Activated naive CD4-positive, alpha-beta T cell treated with anti-CD3 and anti-CD28 coated beads, Interleukin-2, amount 50 U/mL, for 72 hours (primary cell): ENCODE data around the gene PDZRN4. TPM values are rescaled to one million over a fixed set of nuclear protein-coding genes. Genes with fewer than 3 reads are reported as not detected.
"Not testable (repeated sequence)": the region's sequence is repeated elsewhere in the genome, so short reads cannot be mapped to it uniquely, and the experiment has no call there.

Experiments used
- ATAC-seq, 2 donors: fragments of 150-1000 bp; cut with Tn5 transposase; 2 replicates each; pipeline ENCODE4 v1.10.0; 2021; ENCODE audit warnings: mild to moderate bottlenecking in 2 of 2, moderate library complexity in 2 of 2
- DNase-seq, 2 donors: peaks; one replicate each; pipeline ENCODE4 v3.0.0; 2021 to 2022; ENCODE audit warnings: low spot score in 2 of 2
- H3K27ac Mint-ChIP-seq, 2 donors: one replicate each; pipeline ENCODE4 v1.8.0; 2022; ENCODE audit warnings: mild to moderate bottlenecking in 2 of 2, mixed read lengths in 2 of 2
- H3K36me3 Mint-ChIP-seq, 2 donors: one replicate each; pipeline ENCODE4 v1.8.0; 2022; ENCODE audit warnings: mixed read lengths in 2 of 2
- H3K9me3 Mint-ChIP-seq, 2 donors: one replicate each; pipeline ENCODE4 v1.8.0; 2022; ENCODE audit warnings: mixed read lengths in 2 of 2
- total RNA-seq, 2 donors: library from RNA; stranded (reverse); gene quantifications; one replicate each; pipeline ENCODE4 v1.2.3, GENCODE V29; 2022

PDZRN4 gene
- not detected for total RNA-seq

DNA sequence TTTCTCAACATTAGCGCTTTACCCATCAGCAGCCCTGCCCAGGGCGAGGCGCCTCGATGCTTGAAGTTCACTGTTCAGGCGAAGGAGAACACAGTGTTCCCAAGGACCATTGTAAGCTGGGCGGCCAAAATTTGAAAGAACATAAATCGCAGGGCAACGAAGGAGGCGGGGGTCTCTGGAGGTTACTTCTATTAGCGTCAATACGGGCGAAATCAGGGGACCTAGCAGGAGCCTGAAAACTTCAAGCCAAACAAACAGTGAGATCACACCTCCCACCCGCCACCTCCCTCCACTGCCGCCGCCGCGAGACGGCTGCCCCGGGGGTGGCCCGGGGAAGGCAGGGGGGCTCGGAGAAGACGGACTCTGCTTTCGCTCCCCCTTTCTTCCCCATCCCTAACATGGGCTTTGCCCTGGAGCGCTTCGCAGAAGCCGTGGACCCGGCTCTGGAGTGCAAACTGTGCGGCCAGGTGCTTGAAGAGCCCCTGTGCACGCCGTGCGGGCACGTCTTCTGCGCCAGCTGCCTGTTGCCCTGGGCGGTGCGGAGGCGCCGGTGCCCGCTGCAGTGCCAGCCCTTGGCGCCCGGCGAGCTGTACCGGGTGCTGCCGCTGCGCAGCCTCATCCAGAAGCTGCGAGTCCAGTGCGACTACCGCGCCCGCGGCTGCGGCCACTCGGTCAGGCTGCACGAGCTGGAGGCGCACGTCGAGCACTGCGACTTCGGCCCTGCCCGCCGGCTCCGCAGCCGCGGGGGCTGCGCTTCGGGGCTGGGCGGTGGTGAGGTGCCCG lies at the start of gene PDZRN4:
PDZRN4 (plus strand) TSS at position 263 of the 783 bp plus-strand sequence.
- Mint-ChIP-seq H3K27ac (no peak within 1 kb of the TSS), H3K36me3 (peaks cover 0 to 16% of the 10 kb centered on the region in 2 donors), H3K9me3 (no peaks in the 10 kb centered on the region)
- peak in 1 of 2 donors; percentile 30 for ATAC-seq
- no peak for DNase-seq

DNA sequence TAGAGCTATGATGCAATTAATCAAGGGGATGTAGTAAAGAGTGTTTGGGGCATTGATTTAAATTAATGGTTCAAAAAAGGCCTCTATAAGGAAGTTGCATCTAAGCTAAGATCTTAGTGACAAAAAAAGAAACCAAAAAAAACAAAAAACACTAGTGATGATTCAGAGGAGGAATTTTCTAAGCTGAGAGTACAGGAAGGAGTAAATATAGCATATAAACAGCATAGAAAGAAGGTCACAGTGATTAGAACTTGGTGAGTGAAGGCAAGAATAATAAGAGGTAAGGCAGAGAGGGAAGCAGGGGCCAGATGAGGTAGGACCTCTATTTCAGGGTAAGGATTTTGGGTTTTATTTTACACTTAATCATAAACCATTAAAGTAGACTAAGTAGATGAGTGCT lies 48.0 kb upstream of the PDZRN4 start:
- no peaks in the 10 kb centered on the region for H3K36me3 Mint-ChIP-seq
- no peak overlapping the region for H3K27ac Mint-ChIP-seq
- ATAC-seq (no peak), DNase-seq (no peak)
- peaks cover 4 to 17% of the 10 kb centered on the region in 2 donors for H3K9me3 Mint-ChIP-seq

DNA sequence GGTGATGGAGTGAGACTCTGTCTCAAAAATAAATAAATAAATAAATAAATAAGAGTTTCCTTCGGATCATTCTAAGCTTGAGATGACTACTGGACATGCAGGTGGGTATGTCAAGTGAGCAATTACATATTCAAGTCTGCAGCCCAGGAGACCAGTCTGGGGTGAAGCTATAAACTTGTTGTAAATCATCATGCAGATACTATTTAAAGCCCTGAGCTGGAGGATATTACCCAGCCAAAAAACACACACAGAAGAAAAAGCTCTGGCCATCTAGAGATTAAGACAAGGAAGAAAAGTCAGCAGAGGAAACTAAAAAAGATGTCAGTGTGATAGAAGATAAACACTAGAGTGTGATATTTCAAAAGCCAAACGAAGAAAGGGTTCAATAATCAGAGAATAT lies 47.0 kb upstream of the PDZRN4 start:
- H3K27ac Mint-ChIP-seq = no peak overlapping the region
- H3K9me3 Mint-ChIP-seq = peaks cover 4 to 19% of the 10 kb centered on the region in 2 donors
- no peaks in the 10 kb centered on the region for H3K36me3 Mint-ChIP-seq
- ATAC-seq (no peak), DNase-seq (no peak)

DNA sequence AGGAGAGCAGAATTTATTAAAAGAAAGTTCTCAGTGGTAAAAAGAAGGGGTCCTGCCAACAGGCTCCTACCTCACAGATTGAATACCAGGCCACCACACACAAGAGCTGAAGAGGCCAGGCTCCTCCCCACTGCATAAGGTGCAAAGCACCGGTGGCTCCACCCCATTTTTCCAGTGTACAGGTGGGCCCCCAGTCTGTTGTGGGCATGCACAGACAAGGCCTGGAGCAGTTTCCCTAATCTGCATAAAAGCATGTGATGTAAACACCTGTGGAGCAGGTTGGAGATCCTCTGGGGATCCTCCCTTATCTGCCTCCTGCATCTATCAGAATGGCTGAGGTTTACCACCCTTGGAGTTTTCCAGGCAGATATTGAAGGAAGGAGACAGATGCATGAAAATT lies 45.7 kb upstream of the PDZRN4 start:
- H3K9me3 Mint-ChIP-seq = peaks cover 4 to 23% of the 10 kb centered on the region in 2 donors
- H3K36me3 Mint-ChIP-seq = no peaks in the 10 kb centered on the region
- H3K27ac Mint-ChIP-seq = no peak overlapping the region
- DNase-seq (no peak), ATAC-seq (no peak)

DNA sequence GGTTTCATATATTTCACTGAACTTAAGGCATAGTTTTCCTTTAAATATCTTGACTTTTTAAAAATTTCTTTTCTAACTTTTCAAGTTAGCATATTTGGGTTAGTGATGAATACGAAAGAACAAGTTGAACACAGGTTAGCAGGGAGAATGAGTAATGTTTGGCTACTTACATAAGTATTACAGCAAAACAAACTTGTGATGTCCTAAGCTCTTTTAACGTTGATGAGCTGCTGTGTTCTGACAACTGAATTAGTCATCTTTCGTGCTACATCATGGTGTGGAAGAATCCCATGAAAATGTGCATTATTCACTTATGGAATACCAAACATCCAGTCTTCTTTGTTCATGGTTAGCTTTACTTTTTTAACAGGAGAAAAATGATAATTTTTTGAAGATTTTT lies 36.3 kb upstream of the PDZRN4 start:
- peaks cover 5 to 16% of the 10 kb centered on the region in 2 donors for H3K9me3 Mint-ChIP-seq
- no peak for ATAC-seq
- H3K27ac Mint-ChIP-seq = no peak overlapping the region
- no peaks in the 10 kb centered on the region for H3K36me3 Mint-ChIP-seq
- no peak for DNase-seq

DNA sequence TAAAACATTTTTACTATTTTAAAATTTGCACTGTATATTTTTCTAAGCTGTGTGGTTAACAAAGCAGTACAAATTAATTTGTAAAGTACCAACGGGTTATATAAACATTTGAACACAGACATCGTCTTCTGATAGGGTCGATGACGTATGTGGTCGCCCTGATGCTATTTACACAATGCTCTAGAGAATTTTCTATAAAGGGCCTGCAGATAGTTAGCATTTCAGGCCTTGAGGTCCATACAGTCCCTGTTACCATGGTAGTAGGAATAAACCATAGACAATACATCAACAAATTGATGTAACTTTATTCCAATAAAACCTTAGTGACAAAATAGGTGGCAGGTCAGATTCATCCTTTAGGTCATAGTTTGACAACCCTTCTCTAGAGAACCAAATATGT lies 25.7 kb upstream of the PDZRN4 start:
- ATAC-seq (no peak), DNase-seq (no peak)
- peaks cover 6 to 9% of the 10 kb centered on the region in 2 donors for H3K9me3 Mint-ChIP-seq
- no peaks in the 10 kb centered on the region for H3K36me3 Mint-ChIP-seq
- H3K27ac Mint-ChIP-seq = no peak overlapping the region

DNA sequence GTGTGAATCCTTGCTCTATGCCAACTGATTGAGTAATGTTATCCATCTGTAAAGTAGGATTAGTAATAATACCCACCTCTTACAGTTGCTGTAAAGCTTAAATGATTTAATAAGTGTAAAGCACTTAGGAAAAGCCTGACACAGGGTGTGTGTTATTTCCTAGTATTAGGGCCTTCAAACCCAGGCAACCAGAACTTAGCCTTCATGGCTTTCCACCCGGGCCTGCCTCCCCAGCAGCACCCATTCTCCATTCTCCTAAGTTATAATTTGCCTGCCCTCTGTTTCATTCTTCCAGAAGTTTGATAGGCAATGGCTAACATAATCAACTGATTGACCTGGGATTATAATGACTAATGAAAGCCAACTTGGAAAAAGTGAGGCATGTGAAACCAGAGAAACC lies 20.4 kb upstream of the PDZRN4 start:
- H3K36me3 Mint-ChIP-seq = no peaks in the 10 kb centered on the region
- DNase-seq = no peak
- H3K27ac Mint-ChIP-seq = no peak overlapping the region
- peaks cover 6 to 9% of the 10 kb centered on the region in 2 donors for H3K9me3 Mint-ChIP-seq
- ATAC-seq = no peak

DNA sequence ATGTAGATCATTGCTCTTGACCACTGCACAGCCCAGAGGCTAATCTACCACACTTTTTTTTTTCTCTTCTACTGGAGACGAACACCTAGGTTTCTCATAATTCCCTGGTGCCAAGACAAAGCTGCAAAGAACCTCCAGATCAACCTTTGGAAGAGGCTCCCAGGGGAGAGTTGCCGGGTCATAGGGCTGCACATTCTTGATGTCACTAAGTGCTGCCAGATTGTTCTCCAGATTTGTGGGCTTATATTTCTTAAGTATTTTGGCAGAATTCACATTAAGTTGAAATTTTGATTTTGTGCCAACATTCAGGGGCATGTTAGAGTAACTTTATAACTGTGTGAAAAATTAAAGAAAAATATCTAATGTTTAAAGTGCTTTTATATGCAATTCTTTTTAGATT lies 13.5 kb upstream of the PDZRN4 start:
- H3K27ac Mint-ChIP-seq = no peak overlapping the region

DNA sequence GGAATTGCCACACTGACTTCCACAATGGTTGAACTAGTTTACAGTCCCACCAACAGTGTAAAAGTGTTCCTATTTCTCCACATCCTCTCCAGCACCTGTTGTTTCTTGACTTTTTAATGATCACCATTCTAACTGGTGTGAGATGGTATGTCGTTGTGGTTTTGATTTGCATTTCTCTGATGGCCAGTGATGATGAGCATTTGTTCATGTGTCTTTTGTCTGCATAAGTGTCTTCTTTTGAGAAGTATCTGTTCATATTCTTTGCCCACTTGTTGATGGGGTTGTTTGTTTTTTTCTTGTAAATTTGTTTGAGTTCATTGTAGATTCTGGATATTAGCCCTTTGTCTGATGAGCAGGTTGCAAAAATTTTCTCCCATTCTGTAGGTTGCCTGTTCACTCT lies 8.6 kb upstream of the PDZRN4 start:
- DNase-seq, H3K9me3 Mint-ChIP-seq, ATAC-seq, H3K36me3 Mint-ChIP-seq, H3K27ac Mint-ChIP-seq: not testable (repeated sequence)

More for the DNA sequence above, 13.5 kb upstream of the PDZRN4 start:
- ATAC-seq (no peak), DNase-seq (no peak)
- no peaks in the 10 kb centered on the region for H3K36me3 Mint-ChIP-seq
- H3K9me3 Mint-ChIP-seq = peaks cover 0 to 4% of the 10 kb centered on the region in 2 donors

DNA sequence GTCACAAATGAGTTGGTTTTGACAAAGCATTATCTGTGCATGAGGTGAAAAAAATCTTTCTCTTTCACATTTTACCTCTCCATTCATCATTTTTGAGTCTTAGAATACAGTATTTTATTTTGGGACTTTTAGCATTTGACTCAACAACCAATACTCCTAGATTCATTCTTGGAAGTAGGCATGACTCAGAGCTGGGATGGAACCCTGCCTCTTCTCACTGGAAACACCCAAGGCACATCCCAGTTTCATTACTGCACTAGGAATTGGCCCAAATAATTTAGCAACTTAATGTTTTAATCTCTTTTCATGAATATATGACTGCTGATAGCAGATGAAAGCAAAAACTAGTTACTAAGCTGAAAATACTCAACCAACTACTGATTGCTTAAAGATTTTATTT lies 3.3 kb upstream of the PDZRN4 start:
- H3K36me3 Mint-ChIP-seq = peaks cover 0 to 21% of the 10 kb centered on the region in 2 donors
- H3K9me3 Mint-ChIP-seq = peaks cover 0 to 5% of the 10 kb centered on the region in 2 donors
- H3K27ac Mint-ChIP-seq = no peak overlapping the region
- no peak for ATAC-seq
- DNase-seq = no peak

DNA sequence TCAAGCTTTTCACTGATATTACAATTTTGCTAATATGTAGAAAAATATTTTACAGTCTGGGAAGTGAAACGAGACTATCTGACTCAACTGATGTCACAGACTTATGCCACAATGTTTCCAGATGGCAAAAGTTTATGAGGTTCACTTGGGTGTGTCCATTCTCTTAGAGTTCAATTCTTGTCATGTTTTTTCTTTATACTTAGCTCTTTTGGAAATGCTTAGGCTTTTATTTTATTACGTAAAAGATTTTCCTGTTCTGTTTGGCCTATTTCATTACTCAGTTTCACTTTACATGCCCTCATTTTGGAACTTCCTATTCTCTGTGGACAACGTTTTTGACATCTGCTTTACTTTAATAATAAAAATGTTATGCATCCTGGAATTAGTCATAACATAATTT lies 2.1 kb upstream of the PDZRN4 start:
- Mint-ChIP-seq H3K36me3 (peaks cover 0 to 22% of the 10 kb centered on the region in 2 donors), H3K27ac (no peak overlapping the region), H3K9me3 (peaks cover 0 to 5% of the 10 kb centered on the region in 2 donors)
- DNase-seq = no peak
- ATAC-seq = no peak

DNA sequence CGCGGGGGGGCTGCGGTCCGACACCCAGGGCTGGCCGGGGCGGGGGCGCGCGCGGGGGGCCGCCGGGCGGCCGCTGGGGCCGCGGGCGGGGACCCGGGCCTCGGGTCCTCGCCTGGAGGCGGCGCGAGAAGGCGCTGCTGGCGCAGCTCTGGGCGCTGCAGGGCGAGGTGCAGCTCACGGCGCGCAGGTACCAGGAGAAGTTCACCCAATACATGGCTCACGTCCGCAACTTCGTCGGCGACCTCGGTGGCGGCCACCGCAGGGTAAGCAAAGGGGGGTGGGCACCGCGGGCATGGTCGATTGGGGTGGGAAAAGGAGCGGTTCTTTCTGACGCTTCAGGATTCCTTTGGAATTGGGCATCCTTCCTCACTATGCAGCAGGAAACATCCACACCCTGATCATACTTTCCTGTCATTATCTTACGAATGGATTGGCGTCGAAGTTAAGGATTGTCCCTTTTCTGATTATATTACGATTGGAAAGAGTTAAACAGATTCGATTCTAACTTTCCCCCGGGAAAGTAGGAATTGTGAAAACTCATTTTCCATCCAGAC lies 798 bp downstream of the PDZRN4 start:
- no peak for ATAC-seq

DNA sequence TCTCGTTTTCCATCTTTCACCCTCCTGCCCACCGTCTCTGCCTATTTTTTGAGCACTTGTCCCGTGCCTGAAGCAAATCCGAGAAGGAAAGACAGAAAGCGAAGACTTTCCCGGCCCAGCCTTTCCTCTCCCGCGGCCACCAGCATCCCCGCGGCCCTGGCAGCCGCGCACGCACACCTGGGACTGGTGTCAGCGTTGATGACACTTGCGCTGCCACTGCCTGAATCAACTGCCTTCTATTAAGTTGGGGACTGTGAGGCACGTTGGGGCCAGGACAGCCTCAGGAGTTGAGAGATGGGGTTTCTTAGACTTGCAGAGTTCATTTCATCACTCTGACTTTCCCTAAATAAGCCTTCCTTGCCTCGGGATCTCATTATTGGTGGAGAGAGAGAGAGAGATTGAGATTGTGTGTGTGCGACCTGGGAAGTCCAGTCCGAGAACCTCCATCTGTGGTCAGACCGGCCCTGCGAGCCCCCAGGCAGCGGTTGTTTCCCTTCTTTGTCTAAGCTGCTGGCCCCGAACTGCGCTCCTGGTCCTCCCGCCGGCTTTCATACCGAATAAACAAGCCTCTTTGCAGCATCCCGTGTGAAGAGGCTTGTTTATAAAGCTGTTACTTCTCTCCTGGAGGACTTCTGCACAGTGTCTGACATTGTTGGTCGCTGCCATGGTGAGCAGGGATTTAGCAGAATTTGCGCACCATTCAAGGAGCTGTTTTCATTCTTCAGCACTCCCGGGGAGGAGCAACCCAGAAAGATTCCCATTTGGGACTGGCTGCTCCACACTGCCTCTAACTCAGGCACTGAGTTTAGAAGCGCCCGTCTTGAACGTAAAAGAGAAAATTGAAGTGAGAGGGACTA lies 1.5 kb downstream of the PDZRN4 start:
- Mint-ChIP-seq H3K27ac (no peak overlapping the region), H3K36me3 (peaks cover 0 to 16% of the 10 kb centered on the region in 2 donors), H3K9me3 (no peaks in the 10 kb centered on the region)
- ATAC-seq (no peak), DNase-seq (no peak)

More for the DNA sequence above, 798 bp downstream of the PDZRN4 start:
- no peak for DNase-seq
- Mint-ChIP-seq H3K27ac (no peak overlapping the region), H3K36me3 (peaks cover 0 to 16% of the 10 kb centered on the region in 2 donors), H3K9me3 (no peaks in the 10 kb centered on the region)

DNA sequence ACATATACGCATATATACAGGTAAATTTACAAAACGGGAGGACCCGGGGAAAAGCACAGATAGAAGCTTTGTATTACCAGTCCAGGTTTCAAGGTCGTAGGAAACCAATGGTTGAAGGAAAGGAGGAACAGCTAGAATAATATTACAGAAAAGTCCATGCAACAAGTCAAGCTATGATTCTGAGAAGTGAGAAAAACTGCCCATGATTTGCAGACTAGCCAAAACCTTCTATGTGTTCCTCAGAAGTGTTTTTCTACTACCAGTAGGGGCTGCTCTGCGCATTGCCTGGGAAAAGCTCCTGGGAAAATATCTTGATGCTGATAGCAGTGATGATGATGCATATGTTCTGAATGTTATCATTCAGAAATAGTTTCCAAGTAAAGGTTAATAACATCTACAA lies 2.2 kb downstream of the PDZRN4 start:
- Mint-ChIP-seq H3K27ac (no peak overlapping the region), H3K36me3 (peaks cover 0 to 16% of the 10 kb centered on the region in 2 donors), H3K9me3 (no peaks in the 10 kb centered on the region)
- DNase-seq (no peak), ATAC-seq (no peak)

DNA sequence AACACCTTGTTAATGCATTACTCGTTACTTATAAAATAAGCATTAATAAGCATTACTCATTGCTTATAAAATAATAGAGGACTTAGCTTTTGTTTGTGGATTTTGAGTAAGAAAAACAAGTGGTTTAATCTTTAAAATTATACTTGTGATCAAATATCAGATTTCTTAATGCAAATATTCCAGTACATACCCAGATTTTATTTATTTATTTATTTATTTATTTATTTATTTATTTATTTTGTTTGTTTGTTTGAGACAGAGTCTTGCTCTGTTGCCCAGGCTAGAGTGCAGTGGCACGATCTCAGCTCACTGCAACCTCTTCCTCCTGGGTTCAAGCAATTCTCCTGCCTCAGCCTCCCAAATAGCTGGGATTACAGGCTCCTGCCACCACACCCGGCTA lies 3.4 kb downstream of the PDZRN4 start:
- peaks cover 0 to 16% of the 10 kb centered on the region in 2 donors for H3K36me3 Mint-ChIP-seq
- not testable (repeated sequence) for H3K9me3 Mint-ChIP-seq, H3K27ac Mint-ChIP-seq, ATAC-seq, DNase-seq

DNA sequence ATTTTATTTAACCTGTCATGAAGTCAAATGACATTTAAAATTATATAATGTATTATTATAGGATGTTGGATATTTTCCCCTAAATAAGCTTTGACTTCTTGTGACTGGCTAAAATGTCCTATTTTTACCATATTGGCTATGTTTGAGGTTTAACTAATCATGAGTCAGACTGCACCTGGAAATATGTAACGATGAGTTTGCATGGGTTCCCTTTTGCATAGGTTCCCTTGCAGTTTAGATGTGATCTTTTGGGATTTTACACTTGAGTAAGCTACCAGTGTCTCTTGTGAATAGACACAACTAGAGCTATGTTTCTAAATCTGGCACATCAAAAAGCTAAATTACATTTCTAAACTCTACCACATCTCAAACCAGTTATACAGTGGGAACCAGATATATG lies 5.2 kb downstream of the PDZRN4 start:
- Mint-ChIP-seq H3K9me3 (no peaks in the 10 kb centered on the region), H3K36me3 (peaks cover 0 to 10% of the 10 kb centered on the region in 2 donors), H3K27ac (no peak overlapping the region)
- ATAC-seq = no peak
- no peak for DNase-seq

DNA sequence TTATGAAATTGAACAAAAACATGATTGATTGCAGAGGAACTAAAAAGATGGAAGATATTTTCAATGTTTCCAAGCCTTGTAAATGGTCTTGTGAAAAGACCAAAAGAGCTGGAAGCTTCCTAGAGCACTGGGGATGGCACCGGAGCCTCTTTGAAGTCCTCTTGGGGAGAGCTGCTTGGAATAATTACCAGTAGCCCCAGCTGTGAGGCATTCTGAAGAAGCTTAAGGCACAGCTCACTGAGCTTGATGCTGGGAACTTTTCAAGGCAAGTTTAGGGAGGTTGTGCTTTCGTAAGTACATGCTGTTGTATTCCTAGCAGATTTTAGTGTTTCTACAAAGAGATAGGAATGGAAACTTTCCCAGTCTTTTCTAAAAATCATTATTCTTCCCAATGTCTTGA lies 13.9 kb downstream of the PDZRN4 start:
- peaks cover 0 to 4% of the 10 kb centered on the region in 2 donors for H3K9me3 Mint-ChIP-seq
- H3K36me3 Mint-ChIP-seq = no peaks in the 10 kb centered on the region
- ATAC-seq = no peak
- H3K27ac Mint-ChIP-seq = no peak overlapping the region
- no peak for DNase-seq
